Endothelial cell (in vitro differentiated cells): ENCODE measurements around the gene CDK8. TPM values are rescaled to one million over a fixed set of nuclear protein-coding genes. Genes with fewer than 3 reads are reported as not detected.

Experiments
- DNase-seq: peaks from one replicate; pipeline ENCODE4 v3.0.0; 2021; ENCODE audit warnings: low spot score
- H3K27ac Mint-ChIP-seq: one replicate; pipeline ENCODE4 v1.8.0; 2021; ENCODE audit warnings: mixed read lengths, inconsistent platforms; ENCODE audit not compliant: unreplicated experiment
- H3K27me3 Mint-ChIP-seq: one replicate; pipeline ENCODE4 v1.8.0; 2021; ENCODE audit warnings: mild to moderate bottlenecking, moderate library complexity, mixed read lengths, inconsistent platforms; ENCODE audit not compliant: unreplicated experiment
- H3K36me3 Mint-ChIP-seq: one replicate; pipeline ENCODE4 v1.8.0; 2021; ENCODE audit warnings: mild to moderate bottlenecking, low read depth, mixed read lengths, inconsistent platforms; ENCODE audit not compliant: unreplicated experiment
- H3K4me1 Mint-ChIP-seq: one replicate; pipeline ENCODE4 v1.8.0; 2021; ENCODE audit warnings: mild to moderate bottlenecking, mixed read lengths, inconsistent platforms; ENCODE audit not compliant: unreplicated experiment
- H3K4me3 Mint-ChIP-seq: one replicate; pipeline ENCODE4 v1.8.0; 2021; ENCODE audit warnings: mild to moderate bottlenecking, mixed read lengths, inconsistent platforms; ENCODE audit not compliant: unreplicated experiment
- H3K9me3 Mint-ChIP-seq: one replicate; pipeline ENCODE4 v1.8.0; 2021; ENCODE audit warnings: mixed read lengths, inconsistent platforms; ENCODE audit not compliant: unreplicated experiment
- total RNA-seq: library from RNA; stranded (reverse); fragmentation: NEBNext Ultra II Directional; extraction: Animal tissue kit (Norgen Biotek cat#: 25700); gene quantifications from one replicate; pipeline ENCODE4 v1.2.1, GENCODE V29; 2021; ENCODE audit not compliant: unreplicated experiment
- TF ChIP-seq, protein P1 (sequence below): fragments of 200-600 bp; sonication (generic); IDR thresholded peaks from one replicate; pipeline ENCODE4 v1.5.0; 2021; ENCODE audit warnings: antibody characterized with exemption; ENCODE audit not compliant: unreplicated experiment

Gene CDK8
- total RNA-seq, 1 donor from 2014 or later: 18.1 TPM

DNA sequence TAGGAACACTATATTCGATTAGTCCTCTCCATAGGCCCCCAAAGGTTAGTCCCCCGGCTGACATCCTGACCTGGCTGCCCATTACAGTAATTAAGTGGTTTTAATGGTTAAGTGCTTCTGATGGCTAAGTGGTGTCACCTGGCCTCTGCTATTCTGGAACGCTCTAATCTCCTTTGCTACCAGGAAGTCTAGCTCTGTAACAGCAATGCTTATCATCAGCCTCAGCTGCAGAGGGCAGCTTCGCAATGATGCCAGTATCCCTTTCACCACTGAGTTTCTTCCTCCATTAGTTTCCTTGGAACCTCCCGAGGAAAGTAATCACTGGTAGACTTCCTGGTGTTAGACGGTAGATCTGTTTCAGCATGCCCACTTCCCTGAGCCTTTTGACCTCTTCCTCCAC is 23.2 kb upstream of the CDK8 start:
- H3K27me3 Mint-ChIP-seq: no peaks in the 10 kb centered on the region
- no peak overlapping the region for H3K27ac Mint-ChIP-seq
- TF ChIP-seq, protein P1, sequence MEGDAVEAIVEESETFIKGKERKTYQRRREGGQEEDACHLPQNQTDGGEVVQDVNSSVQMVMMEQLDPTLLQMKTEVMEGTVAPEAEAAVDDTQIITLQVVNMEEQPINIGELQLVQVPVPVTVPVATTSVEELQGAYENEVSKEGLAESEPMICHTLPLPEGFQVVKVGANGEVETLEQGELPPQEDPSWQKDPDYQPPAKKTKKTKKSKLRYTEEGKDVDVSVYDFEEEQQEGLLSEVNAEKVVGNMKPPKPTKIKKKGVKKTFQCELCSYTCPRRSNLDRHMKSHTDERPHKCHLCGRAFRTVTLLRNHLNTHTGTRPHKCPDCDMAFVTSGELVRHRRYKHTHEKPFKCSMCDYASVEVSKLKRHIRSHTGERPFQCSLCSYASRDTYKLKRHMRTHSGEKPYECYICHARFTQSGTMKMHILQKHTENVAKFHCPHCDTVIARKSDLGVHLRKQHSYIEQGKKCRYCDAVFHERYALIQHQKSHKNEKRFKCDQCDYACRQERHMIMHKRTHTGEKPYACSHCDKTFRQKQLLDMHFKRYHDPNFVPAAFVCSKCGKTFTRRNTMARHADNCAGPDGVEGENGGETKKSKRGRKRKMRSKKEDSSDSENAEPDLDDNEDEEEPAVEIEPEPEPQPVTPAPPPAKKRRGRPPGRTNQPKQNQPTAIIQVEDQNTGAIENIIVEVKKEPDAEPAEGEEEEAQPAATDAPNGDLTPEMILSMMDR: no peak
- no peak overlapping the region for H3K4me3 Mint-ChIP-seq
- no peaks in the 10 kb centered on the region for H3K36me3 Mint-ChIP-seq
- peaks cover 15% of the 10 kb centered on the region for H3K4me1 Mint-ChIP-seq
- DNase-seq: no peak
- no peaks in the 10 kb centered on the region for H3K9me3 Mint-ChIP-seq

DNA sequence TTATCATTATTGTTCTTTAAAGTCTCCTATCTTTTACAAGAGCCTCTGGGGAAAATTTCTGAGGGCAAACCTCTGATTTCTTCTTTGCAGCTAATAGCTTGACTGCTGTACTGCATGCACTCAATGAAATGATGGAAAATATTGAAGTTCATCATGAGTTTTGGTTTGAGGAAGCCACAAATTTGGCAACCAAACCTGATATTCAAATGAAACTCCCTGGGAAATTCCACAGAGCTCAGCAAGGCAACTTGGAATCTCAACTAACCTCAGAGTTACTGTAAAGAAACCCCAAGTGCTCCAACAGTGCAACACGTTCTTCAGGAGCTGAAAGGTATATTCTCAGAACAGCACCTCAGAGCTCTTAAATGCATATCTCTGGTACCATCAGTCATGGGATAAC is 17.6 kb upstream of the CDK8 start:
- TF ChIP-seq, protein P1: no peak
- Mint-ChIP-seq H3K36me3 (no peaks in the 10 kb centered on the region), H3K27ac (no peak overlapping the region), H3K27me3 (peaks cover 2% of the 10 kb centered on the region), H3K4me3 (no peak overlapping the region), H3K9me3 (no peaks in the 10 kb centered on the region), H3K4me1 (peaks cover 6% of the 10 kb centered on the region)
- no peak for DNase-seq

DNA sequence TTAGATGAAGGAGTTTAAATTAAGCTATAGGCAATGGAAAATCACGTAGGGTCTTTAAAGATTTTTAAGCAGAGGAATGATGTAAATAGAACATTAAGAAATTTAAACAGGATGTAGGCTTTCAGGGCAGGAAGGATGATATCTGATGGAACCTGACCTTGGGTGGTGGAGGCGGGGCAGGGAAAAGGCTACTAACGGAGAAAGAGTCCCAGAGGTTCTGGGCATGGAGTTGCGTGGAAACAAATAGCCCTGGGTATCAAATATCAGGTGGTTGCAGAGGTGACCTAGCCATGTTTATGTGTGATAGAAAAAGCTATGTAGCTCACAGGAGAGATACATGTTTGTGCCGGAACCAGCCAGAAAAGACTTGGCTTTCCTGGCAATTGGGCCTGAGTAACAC is 7.8 kb upstream of the CDK8 start:
- Mint-ChIP-seq H3K4me3 (no peak overlapping the region), H3K4me1 (peaks cover 6% of the 10 kb centered on the region), H3K27me3 (no peaks in the 10 kb centered on the region), H3K36me3 (no peaks in the 10 kb centered on the region), H3K27ac (no peak overlapping the region), H3K9me3 (no peaks in the 10 kb centered on the region)
- no peak for DNase-seq
- TF ChIP-seq, protein P1: no peak

DNA sequence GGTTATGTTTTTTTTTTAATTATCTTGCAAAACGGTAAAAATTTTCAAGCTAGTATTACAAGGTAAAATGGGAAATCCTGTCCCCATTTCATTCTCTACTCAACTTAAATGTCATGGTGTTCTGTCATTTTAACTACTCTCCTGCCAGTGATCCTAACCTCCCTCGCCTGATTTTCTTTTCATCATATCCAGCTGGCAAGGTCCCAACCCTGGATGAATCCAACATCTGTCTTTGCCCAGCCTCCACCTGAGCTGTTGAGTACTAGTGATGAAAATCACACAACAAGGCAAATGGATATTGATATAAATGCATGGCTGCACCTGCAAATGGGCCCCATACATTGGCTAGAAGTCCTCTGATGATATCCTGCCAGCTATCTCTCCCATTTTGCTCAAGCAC is 6.9 kb upstream of the CDK8 start:
- DNase-seq: no peak
- H3K4me1 Mint-ChIP-seq: peaks cover 6% of the 10 kb centered on the region
- no peak overlapping the region for H3K27ac Mint-ChIP-seq
- no peak overlapping the region for H3K4me3 Mint-ChIP-seq
- no peaks in the 10 kb centered on the region for H3K36me3 Mint-ChIP-seq
- no peaks in the 10 kb centered on the region for H3K9me3 Mint-ChIP-seq
- peaks cover 1% of the 10 kb centered on the region for H3K27me3 Mint-ChIP-seq
- TF ChIP-seq, protein P1: no peak

DNA sequence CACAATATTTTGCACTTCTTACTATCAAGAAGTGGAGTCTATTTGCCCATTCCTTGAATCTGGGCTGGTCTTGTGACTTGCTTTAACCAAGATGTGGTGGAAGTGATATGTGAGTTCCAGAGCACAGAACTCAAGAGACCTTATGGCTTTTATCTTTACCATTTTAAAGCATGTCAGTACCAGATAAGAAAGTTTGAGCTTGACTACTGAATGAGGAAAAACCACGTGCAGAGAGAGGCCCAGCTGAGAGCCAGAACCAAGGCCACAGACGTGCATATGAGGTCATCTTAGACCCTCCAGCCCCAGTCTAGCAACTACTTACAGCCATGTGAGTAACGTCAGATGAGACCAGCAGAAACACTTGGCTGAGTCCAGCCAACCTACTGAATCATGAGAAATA is 6.3 kb upstream of the CDK8 start:
- Mint-ChIP-seq H3K36me3 (no peaks in the 10 kb centered on the region), H3K9me3 (no peaks in the 10 kb centered on the region), H3K27ac (no peak overlapping the region), H3K4me3 (no peak overlapping the region), H3K27me3 (peaks cover 1% of the 10 kb centered on the region), H3K4me1 (peaks cover 6% of the 10 kb centered on the region)
- no peak for DNase-seq
- TF ChIP-seq, protein P1: no peak
